GM23338 (cell line): ENCODE measurements around the gene CCDC61. TPM values are rescaled to one million over a fixed set of nuclear protein-coding genes. Genes with fewer than 3 reads are reported as not detected.

Experiments
- ATAC-seq: fragments of 200-7000 bp; cut with Tn5 transposase; 3 replicates; pipeline ENCODE4 v1.9.1; 2020
- DNase-seq: peaks from one replicate; pipeline ENCODE4 v3.0.0-alpha.2; 2015; ENCODE audit warnings: low spot score
- H2AFZ ChIP-seq: fragments of 200-600 bp; sonication (generic); 2 replicates; pipeline ENCODE4 v1.8.0; 2016; ENCODE audit warnings: antibody characterized with exemption, mild to moderate bottlenecking, moderate library complexity
- H3F3A ChIP-seq: fragments of 200-600 bp; sonication (generic); replicated peaks from 2 replicates; pipeline ENCODE4 v1.8.0; 2017; ENCODE audit warnings: antibody characterized with exemption, mixed run types, low read depth
- H3K27ac ChIP-seq: fragments of 200-600 bp; sonication (generic); 2 replicates; pipeline ENCODE4 v1.6.1; 2016; ENCODE audit warnings: low read depth
- H3K27me3 ChIP-seq: fragments of 200-600 bp; sonication (generic); 2 replicates; pipeline ENCODE4 v1.8.0; 2016; ENCODE audit warnings: mild to moderate bottlenecking, mixed run types, moderate library complexity; ENCODE audit not compliant: insufficient read depth
- H3K36me3 ChIP-seq: fragments of 200-600 bp; sonication (generic); 2 replicates; pipeline ENCODE4 v1.8.0; 2016; ENCODE audit warnings: mild to moderate bottlenecking; ENCODE audit not compliant: insufficient read depth
- H3K4me1 ChIP-seq: fragments of 200-600 bp; sonication (generic); 2 replicates; pipeline ENCODE4 v1.8.0; 2016; ENCODE audit warnings: mild to moderate bottlenecking, moderate library complexity; ENCODE audit not compliant: insufficient read depth
- H3K4me2 ChIP-seq: fragments of 200-600 bp; sonication (generic); 2 replicates; pipeline ENCODE4 v1.7.1; 2017; ENCODE audit warnings: mixed run types
- H3K4me3 ChIP-seq: fragments of 200-600 bp; sonication (generic); 2 replicates; pipeline ENCODE4 v1.6.1; 2016; ENCODE audit warnings: mixed run types
- H3K79me2 ChIP-seq: fragments of 200-600 bp; sonication (generic); replicated peaks from 2 replicates; pipeline ENCODE4 v1.8.0; 2017; ENCODE audit warnings: mild to moderate bottlenecking; ENCODE audit not compliant: insufficient read depth
- H3K9me2 ChIP-seq: fragments of 200-600 bp; sonication (generic); 2 replicates; pipeline ENCODE4 v1.8.0; 2017; ENCODE audit not compliant: insufficient read depth
- H4K20me1 ChIP-seq: fragments of 200-600 bp; sonication (generic); replicated peaks from 2 replicates; pipeline ENCODE4 v1.8.0; 2017; ENCODE audit warnings: mild to moderate bottlenecking; ENCODE audit not compliant: insufficient read depth
- H3K27ac Mint-ChIP-seq: 2 replicates; pipeline ENCODE4 v1.8.0; 2020; ENCODE audit warnings: inconsistent platforms, mild to moderate bottlenecking, moderate library complexity, mixed read lengths
- H3K27me3 Mint-ChIP-seq: 3 replicates; pipeline ENCODE4 v1.8.0; 2022; ENCODE audit warnings: low read depth, mild to moderate bottlenecking, moderate library complexity, mixed read lengths, inconsistent platforms; ENCODE audit not compliant: insufficient read depth, poor library complexity
- H3K36me3 Mint-ChIP-seq: 3 replicates; pipeline ENCODE4 v1.8.0; 2021; ENCODE audit warnings: low read depth, mild to moderate bottlenecking, inconsistent platforms, moderate library complexity, mixed read lengths
- H3K4me1 Mint-ChIP-seq: 3 replicates; pipeline ENCODE4 v1.8.0; 2020; ENCODE audit warnings: mild to moderate bottlenecking, inconsistent platforms, mixed read lengths
- H3K4me3 Mint-ChIP-seq: 3 replicates; pipeline ENCODE4 v1.8.0; 2021; ENCODE audit warnings: moderate library complexity, mild to moderate bottlenecking, inconsistent platforms, mixed read lengths
- H3K9me3 Mint-ChIP-seq: 3 replicates; pipeline ENCODE4 v1.8.0; 2020; ENCODE audit warnings: moderate library complexity, mild to moderate bottlenecking, inconsistent platforms, mixed read lengths
- CTCF ChIP-seq, 2 experiments: fragments of 200-600 bp in 1 of 2; sonication (generic) in 1 of 2; conservative IDR thresholded peaks; 2 replicates each; pipeline versions ENCODE4 v1.5.1 to v1.6.1; 2016 to 2017; ENCODE audit warnings: antibody characterized with exemption in 2 of 2, low read depth in 2 of 2, mild to moderate bottlenecking in 2 of 2, moderate library complexity in 1 of 2
- ETS1 ChIP-seq: IDR thresholded peaks from 2 replicates; pipeline ENCODE4 v1.6.1; 2016; ENCODE audit warnings: antibody characterized with exemption
- EZH2 ChIP-seq: fragments of 200-600 bp; sonication (generic); IDR thresholded peaks from one replicate; pipeline ENCODE4 v1.8.0; 2017; ENCODE audit warnings: antibody characterized with exemption, mild to moderate bottlenecking, low read depth; ENCODE audit not compliant: unreplicated experiment
- EZH2phosphoT487 ChIP-seq: fragments of 200-600 bp; sonication (generic); IDR thresholded peaks from one replicate; pipeline ENCODE4 v1.8.1; 2018; ENCODE audit warnings: antibody characterized with exemption; ENCODE audit not compliant: unreplicated experiment
- JUNB ChIP-seq: IDR thresholded peaks from one replicate; pipeline ENCODE4 v1.6.1; 2016; ENCODE audit warnings: antibody characterized with exemption; ENCODE audit not compliant: unreplicated experiment
- NANOG ChIP-seq: IDR thresholded peaks from 2 replicates; pipeline ENCODE4 v1.6.1; 2016; ENCODE audit warnings: antibody characterized with exemption, borderline replicate concordance
- REST ChIP-seq: IDR thresholded peaks from one replicate; pipeline ENCODE4 v1.6.1; 2018; ENCODE audit warnings: antibody characterized with exemption; ENCODE audit not compliant: unreplicated experiment
- STAT1 ChIP-seq: IDR thresholded peaks from one replicate; pipeline ENCODE4 v1.6.1; 2016; ENCODE audit warnings: antibody characterized with exemption; ENCODE audit not compliant: unreplicated experiment
- ZNF114 ChIP-seq: fragments of 250-450 bp; sonication (Bioruptor Pico); IDR thresholded peaks from 2 replicates; pipeline ENCODE4 v1.5.0; 2020; ENCODE audit warnings: mild to moderate bottlenecking, moderate library complexity
- ZNF331 ChIP-seq: fragments of 250-450 bp; sonication (Bioruptor Pico); IDR thresholded peaks from 2 replicates; pipeline ENCODE4 v1.5.0; 2020; ENCODE audit warnings: low read depth, mild to moderate bottlenecking, moderate library complexity
- polyA plus RNA-seq: library from polyadenylated mRNA; unstranded; fragments of >200 nt; fragmentation: Nextera tagmentation; extraction: Ambion mirVana; gene quantifications from 2 replicates; pipeline ENCODE4 v1.2.1, GENCODE V29; 2016
- total RNA-seq: library from RNA; depleted of rRNA; stranded (reverse); fragments of >200 nt; shearing (Covaris generic); gene quantifications from 2 replicates; pipeline ENCODE4 v1.2.3, GENCODE V29; 2014

CCDC61 gene
- total and polyA plus RNA-seq, 2 experiments from 2014 or later, result 9.8 to 22.4 TPM

GRCh38 chr19:46032597-46033025 is 37.3 kb downstream of the CCDC61 start (continued):
- no peak for TF ChIP-seq STAT1
- no peak for TF ChIP-seq CTCF (conservative IDR thresholded peaks at IDR 0.05; ENCODE audit: low read depth in 2 of 2)
- no peak for TF ChIP-seq REST
- TF ChIP-seq ZNF114 (CRISPR knock-in tag), result no peak
- TF ChIP-seq JUNB, result no peak
- TF ChIP-seq ZNF331 (CRISPR knock-in tag), result no peak

- no peak overlapping the region for H2AFZ ChIP-seq
- H3K27me3 ChIP-seq, result no peaks in the 10 kb centered on the region
- ATAC-seq (no peak), DNase-seq (no peak)
- no peak overlapping the region for H3K27ac Mint-ChIP-seq
- H3F3A ChIP-seq, result no peaks in the 10 kb centered on the region
- no peak overlapping the region for H3K4me2 ChIP-seq
- no peaks in the 10 kb centered on the region for H3K79me2 ChIP-seq
- no peaks in the 10 kb centered on the region for H3K4me1 ChIP-seq
- no peaks in the 10 kb centered on the region for H3K36me3 ChIP-seq
- H3K4me1 Mint-ChIP-seq, result no peaks in the 10 kb centered on the region
- no peak for TF ChIP-seq ZNF331 (CRISPR knock-in tag)
- H3K9me3 Mint-ChIP-seq, result peaks cover 13% of the 10 kb centered on the region
- no peak overlapping the region for H3K4me3 Mint-ChIP-seq
- peaks cover 7% of the 10 kb centered on the region; the same call in 1 of the 3 replicates for H3K36me3 Mint-ChIP-seq
- H3K27ac ChIP-seq, result no peak overlapping the region
- no peaks in the 10 kb centered on the region; the same call in 1 of the 2 replicates for H4K20me1 ChIP-seq
- H3K9me2 ChIP-seq, result no peaks in the 10 kb centered on the region
- peaks cover 9% of the 10 kb centered on the region for H3K27me3 Mint-ChIP-seq
- no peak overlapping the region for H3K4me3 ChIP-seq
These were observed 38.1 kb downstream of the CCDC61 start for GRCh38 chr19:46033401-46033800.

GRCh38 chr19:46035546-46035945 is 40.3 kb downstream of the CCDC61 start:
- no peaks in the 10 kb centered on the region for H4K20me1 ChIP-seq
- H3K36me3 Mint-ChIP-seq, result peaks cover 7% of the 10 kb centered on the region; the same call in 1 of the 3 replicates
- no peak overlapping the region for H2AFZ ChIP-seq
- H3K9me2 ChIP-seq, result no peaks in the 10 kb centered on the region
- no peak overlapping the region for H3K27ac ChIP-seq
- no peak; the same call in 2 of the 3 replicates for ATAC-seq
- H3K4me3 ChIP-seq, result no peak overlapping the region
- H3K27me3 ChIP-seq, result 0 out of 2 replicates have a peak, but pooled peaks cover 3% of the 10 kb centered on the region
- H3K9me3 Mint-ChIP-seq, result peaks cover 20% of the 10 kb centered on the region
- DNase-seq, result no peak
- no peak overlapping the region for H3K27ac Mint-ChIP-seq
- H3K4me2 ChIP-seq, result no peak overlapping the region
- peaks cover 5% of the 10 kb centered on the region for H3K27me3 Mint-ChIP-seq
- no peaks in the 10 kb centered on the region for H3K79me2 ChIP-seq
- no peaks in the 10 kb centered on the region for H3K4me1 ChIP-seq
- H3K4me3 Mint-ChIP-seq, result no peak overlapping the region; the same call in 2 of the 3 replicates
- no peaks in the 10 kb centered on the region for H3F3A ChIP-seq
- H3K4me1 Mint-ChIP-seq, result no peaks in the 10 kb centered on the region
- no peaks in the 10 kb centered on the region for H3K36me3 ChIP-seq
- no peak for TF ChIP-seq EZH2
- TF ChIP-seq EZH2phosphoT487, result no peak
- no peak for TF ChIP-seq ETS1
- no peak for TF ChIP-seq CTCF (conservative IDR thresholded peaks at IDR 0.05; ENCODE audit: low read depth in 2 of 2)
- no peak for TF ChIP-seq NANOG
- TF ChIP-seq STAT1, result no peak
